ENCODE data around the gene GALNT5.

DNA sequence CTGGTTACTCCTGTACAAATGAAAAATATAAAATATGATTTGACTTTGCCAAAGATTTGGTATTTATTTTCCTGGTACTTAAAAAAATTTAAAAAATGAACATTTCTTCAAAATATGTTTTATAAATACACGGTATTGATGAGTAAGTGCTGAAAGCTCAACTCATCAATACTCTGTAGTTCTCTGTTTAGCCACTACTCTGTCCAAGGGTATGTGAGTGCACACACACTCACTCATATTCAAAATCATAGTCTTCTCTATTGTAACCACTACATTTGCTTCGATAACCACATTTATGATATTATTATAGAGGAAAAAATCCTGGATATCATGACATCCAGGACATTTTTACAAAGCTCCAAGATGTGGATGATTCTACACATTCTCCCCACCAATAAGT lies 40.1 kb upstream of the GALNT5 start:
- TF ChIP-seq POLR2A (IDR thresholded peaks at IDR 0.05; ENCODE audit: low read depth) (no peak), CTCF (IDR thresholded peaks at IDR 0.05) (no peak), EP300 (IDR thresholded peaks at IDR 0.05) (no peak)

All from esophagus muscularis mucosa (tissue), 4 donors.